Effector memory CD4-positive, alpha-beta T cell (primary cell): ENCODE measurements around the gene ECHDC1.
"Not testable (repeated sequence)": the region's sequence is repeated elsewhere in the genome, so short reads cannot be mapped to it uniquely, and the experiment has no call there.

Experiments used
- DNase-seq, 3 donors: peaks; one replicate each; pipeline ENCODE4 v3.0.0-alpha.2; 2020
- H3K27ac ChIP-seq: 2 replicates; pipeline ENCODE4 v1.7.0; 2013; ENCODE audit warnings: mild to moderate bottlenecking, low read length, moderate library complexity; ENCODE audit not compliant: insufficient read depth, poor library complexity, severe bottlenecking
- H3K27me3 ChIP-seq: replicated peaks from 2 replicates; pipeline ENCODE4 v1.7.0; 2013; ENCODE audit warnings: mild to moderate bottlenecking, low read length; ENCODE audit not compliant: insufficient read depth, control insufficient read depth, poor library complexity, severe bottlenecking
- H3K36me3 ChIP-seq: 2 replicates; pipeline ENCODE4 v1.7.0; 2013; ENCODE audit warnings: mild to moderate bottlenecking, low read length, moderate library complexity; ENCODE audit not compliant: control insufficient read depth, insufficient read depth
- H3K4me1 ChIP-seq: 2 replicates; pipeline ENCODE4 v1.7.0; 2013; ENCODE audit warnings: low read length, mild to moderate bottlenecking; ENCODE audit not compliant: control insufficient read depth, insufficient read depth, poor library complexity, severe bottlenecking
- H3K4me3 ChIP-seq: 2 replicates; pipeline ENCODE4 v1.7.0; 2013; ENCODE audit warnings: low read length, low read depth, mild to moderate bottlenecking; ENCODE audit not compliant: insufficient read depth, poor library complexity, severe bottlenecking
- H3K9me3 ChIP-seq: 2 replicates; pipeline ENCODE4 v1.7.0; 2013; ENCODE audit warnings: mild to moderate bottlenecking, low read length, moderate library complexity; ENCODE audit not compliant: control insufficient read depth
- total RNA-seq, 3 donors: gene quantifications; one replicate each; lab custom pipeline; 2026; lab: John Stamatoyannopoulos, UW

The ECHDC1 gene
- 16.3 to 24.8 (median 24.7) reads per million in 3 donors for total RNA-seq

GRCh38 chr6:127342946-127343808, at the start of gene ECHDC1:
TSS of gene ECHDC1 (minus strand) at chr6:127343609. CDS start at chr6:127331028, 12,581 bp downstream.
- Histone ChIP-seq H3K9me3 (no peaks in the 10 kb centered on the region), H3K36me3 (no peaks in the 10 kb centered on the region), H3K27me3 (no peaks in the 10 kb centered on the region), H3K4me3 (peak within 1 kb of the TSS; percentile 97), H3K27ac (peak within 1 kb of the TSS; percentile 85), H3K4me1 (peaks cover 17% of the 10 kb centered on the region)
- peak; percentile 16 to 44 (median 36) for DNase-seq

- no peaks in the 10 kb centered on the region for H3K4me1 ChIP-seq
- no peak overlapping the region for H3K4me3 ChIP-seq
- H3K27me3 ChIP-seq: no peaks in the 10 kb centered on the region
- H3K36me3 ChIP-seq: no peaks in the 10 kb centered on the region
- DNase-seq: no peak
- no peaks in the 10 kb centered on the region for H3K9me3 ChIP-seq
- H3K27ac ChIP-seq: no peak overlapping the region
Measured at GRCh38 chr6:127392301-127392700, 48.9 kb upstream of the ECHDC1 start.

GRCh38 chr6:127391094-127391953, 47.9 kb upstream of the ECHDC1 start:
- no peaks in the 10 kb centered on the region for H3K36me3 ChIP-seq
- DNase-seq: no peak

GRCh38 chr6:127389706-127390105, 46.3 kb upstream of the ECHDC1 start:
- no peak overlapping the region for H3K27ac ChIP-seq
- no peaks in the 10 kb centered on the region for H3K36me3 ChIP-seq
- no peaks in the 10 kb centered on the region for H3K9me3 ChIP-seq
- no peak for DNase-seq
- H3K4me1 ChIP-seq: no peaks in the 10 kb centered on the region
- no peaks in the 10 kb centered on the region for H3K27me3 ChIP-seq
- no peak overlapping the region for H3K4me3 ChIP-seq

More at GRCh38 chr6:127391094-127391953, 47.9 kb upstream of the ECHDC1 start:
- Histone ChIP-seq H3K4me1 (no peaks in the 10 kb centered on the region), H3K9me3 (no peaks in the 10 kb centered on the region), H3K27ac (no peak overlapping the region), H3K4me3 (no peak overlapping the region), H3K27me3 (no peaks in the 10 kb centered on the region)

DNA sequence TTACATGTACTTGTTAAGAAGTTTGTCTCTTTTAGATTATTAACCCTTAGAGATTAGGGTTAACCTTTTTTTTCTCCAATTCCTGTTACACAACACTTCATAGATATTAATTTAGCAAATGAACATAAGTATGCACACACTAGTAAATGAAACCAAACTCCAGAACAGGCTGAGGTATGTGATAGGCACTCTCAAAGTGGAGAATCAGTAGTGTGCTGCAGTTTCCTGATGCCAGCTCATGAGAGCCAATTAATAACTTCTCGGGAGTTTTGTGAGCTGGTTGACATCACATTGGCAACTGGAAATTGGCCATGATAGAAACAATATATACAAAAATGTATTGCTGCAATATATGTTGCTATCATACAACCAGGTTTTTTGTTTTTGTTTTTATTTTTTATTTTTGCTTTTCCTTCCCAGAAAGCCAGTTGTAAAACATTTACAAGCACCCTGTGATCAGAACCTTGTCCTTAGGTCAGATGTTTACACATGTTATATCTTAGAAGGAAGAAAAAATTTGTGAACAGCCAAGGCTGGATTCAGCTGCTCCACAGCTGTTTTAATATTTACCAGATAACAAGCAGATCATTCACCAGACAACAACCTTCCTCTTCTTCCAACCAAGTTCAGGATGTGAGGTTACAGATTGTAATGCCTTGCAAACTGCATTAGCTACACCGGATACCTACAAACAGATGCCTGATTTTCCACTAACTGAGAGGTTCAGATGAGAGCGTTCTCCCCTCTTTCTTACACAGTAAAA, 42.4 kb upstream of the ECHDC1 start:
- no peaks in the 10 kb centered on the region for H3K27me3 ChIP-seq
- no peak for DNase-seq
- no peak overlapping the region for H3K4me3 ChIP-seq
- no peaks in the 10 kb centered on the region for H3K36me3 ChIP-seq
- H3K9me3 ChIP-seq: no peaks in the 10 kb centered on the region
- no peak overlapping the region for H3K27ac ChIP-seq
- H3K4me1 ChIP-seq: no peaks in the 10 kb centered on the region

DNA sequence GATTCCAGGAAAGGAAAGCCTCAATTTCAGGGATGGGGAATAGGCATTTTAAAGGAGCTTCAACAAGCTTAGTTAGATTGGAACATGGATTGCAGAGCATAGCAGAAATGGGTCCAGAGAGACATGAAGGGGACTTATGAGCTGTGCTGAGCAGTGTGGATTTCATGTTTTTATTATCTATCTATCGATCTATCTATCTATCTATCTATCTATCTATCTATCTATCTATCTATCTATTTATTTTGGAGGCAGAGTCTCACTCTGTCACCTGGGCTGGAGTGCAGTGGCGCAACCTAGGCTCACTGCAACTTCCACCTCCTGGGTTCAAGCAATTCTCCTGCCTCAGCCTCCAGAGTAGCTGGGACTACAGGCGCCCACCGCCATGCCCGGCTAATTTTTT, 41.4 kb upstream of the ECHDC1 start:
- not testable (repeated sequence) for DNase-seq, H3K27ac ChIP-seq, H3K9me3 ChIP-seq, H3K27me3 ChIP-seq, H3K4me3 ChIP-seq, H3K36me3 ChIP-seq, H3K4me1 ChIP-seq

- Histone ChIP-seq H3K36me3 (no peaks in the 10 kb centered on the region), H3K9me3 (no peaks in the 10 kb centered on the region), H3K4me3 (no peak overlapping the region), H3K4me1 (no peaks in the 10 kb centered on the region), H3K27me3 (no peaks in the 10 kb centered on the region), H3K27ac (no peak overlapping the region)
- DNase-seq: no peak
Measured at GRCh38 chr6:127383988-127384387, 40.6 kb upstream of the ECHDC1 start.

DNA sequence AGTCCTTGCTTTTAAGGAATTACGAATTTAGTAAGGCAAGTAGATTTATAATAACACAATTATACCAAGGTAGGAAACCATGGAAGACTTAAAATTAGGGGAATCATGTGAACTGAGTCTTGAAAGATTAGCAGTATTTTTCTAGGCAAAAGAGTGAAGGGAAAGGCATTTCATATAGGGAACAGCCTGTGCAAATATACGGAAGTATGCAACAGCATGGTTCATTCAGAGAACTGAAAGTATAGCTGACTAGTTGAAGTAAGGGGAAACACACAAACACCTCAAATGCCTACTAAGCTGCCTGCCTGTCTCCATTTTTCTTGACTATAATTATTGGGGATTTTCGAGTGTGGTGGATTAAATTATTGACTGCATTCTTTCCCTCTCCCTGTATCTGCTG, 39.0 kb upstream of the ECHDC1 start:
- DNase-seq: no peak
- no peak overlapping the region for H3K4me3 ChIP-seq
- no peaks in the 10 kb centered on the region for H3K36me3 ChIP-seq
- H3K27me3 ChIP-seq: no peaks in the 10 kb centered on the region
- H3K9me3 ChIP-seq: no peaks in the 10 kb centered on the region
- H3K27ac ChIP-seq: no peak overlapping the region
- H3K4me1 ChIP-seq: no peaks in the 10 kb centered on the region

DNA sequence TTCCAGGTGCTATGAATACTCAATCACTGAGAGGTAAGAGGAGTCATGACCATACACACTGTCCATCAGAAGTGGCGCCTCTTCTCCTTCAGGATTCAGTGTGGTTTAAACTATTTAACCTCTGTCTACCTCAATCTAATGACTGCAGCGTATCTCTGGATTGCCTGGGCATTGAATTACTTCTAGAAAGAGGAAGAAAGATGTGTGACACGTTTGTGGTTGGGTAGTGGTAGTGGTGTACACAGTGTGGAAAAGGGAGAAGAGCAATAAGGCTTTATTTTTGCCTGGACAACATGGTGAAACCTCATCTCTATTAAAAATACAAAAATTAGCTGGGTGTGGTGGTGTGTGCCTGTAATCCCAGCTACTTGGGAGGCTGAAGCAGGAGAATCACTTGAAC, 38.0 kb upstream of the ECHDC1 start:
- no peak overlapping the region for H3K27ac ChIP-seq
- no peaks in the 10 kb centered on the region for H3K36me3 ChIP-seq
- H3K9me3 ChIP-seq: no peaks in the 10 kb centered on the region
- H3K27me3 ChIP-seq: no peaks in the 10 kb centered on the region
- no peak for DNase-seq
- H3K4me3 ChIP-seq: no peak overlapping the region
- H3K4me1 ChIP-seq: no peaks in the 10 kb centered on the region
